CD8-positive, alpha-beta memory T cell (primary cell): Measurements from ENCODE around the gene ASPSCR1. TPM values are rescaled to one million over a fixed set of nuclear protein-coding genes. Genes with fewer than 3 reads are reported as not detected.

Experiments used
- CTCF ChIA-PET: fragments of 350-600 bp; sonication (Branson Sonifier 250); formaldehyde crosslinking; loops from one replicate; lab custom pipeline; 2021; ENCODE audit warnings: antibody characterized with exemption; lab: Charles Lee
- POLR2A ChIA-PET: fragments of 350-600 bp; sonication (Branson Sonifier 250); formaldehyde crosslinking; loops from one replicate; lab custom pipeline; 2021; ENCODE audit warnings: antibody characterized with exemption; lab: Charles Lee
- DNase-seq, 5 donors: peaks; one replicate each; pipeline versions ENCODE4 v3.0.0 to v3.0.0-alpha.2; 2020 to 2022; ENCODE audit warnings: mixed read lengths in 1 of 5
- H3K27ac ChIP-seq: one replicate; pipeline ENCODE4 v1.7.0; 2013; ENCODE audit warnings: low read depth, mild to moderate bottlenecking, low read length, moderate library complexity
- H3K27me3 ChIP-seq: 2 replicates; pipeline ENCODE4 v1.7.0; 2013; ENCODE audit warnings: low read length, mild to moderate bottlenecking; ENCODE audit not compliant: insufficient read depth, poor library complexity, severe bottlenecking
- H3K36me3 ChIP-seq: 2 replicates; pipeline ENCODE4 v1.7.0; 2013; ENCODE audit warnings: mild to moderate bottlenecking, low read length, moderate library complexity; ENCODE audit not compliant: insufficient read depth
- H3K4me1 ChIP-seq: 2 replicates; pipeline ENCODE4 v1.7.0; 2013; ENCODE audit warnings: mild to moderate bottlenecking, low read length, moderate library complexity; ENCODE audit not compliant: insufficient read depth
- H3K4me3 ChIP-seq: 2 replicates; pipeline ENCODE4 v1.7.0; 2013; ENCODE audit warnings: mild to moderate bottlenecking, low read length
- H3K9me3 ChIP-seq: 2 replicates; pipeline ENCODE4 v1.7.0; 2013; ENCODE audit warnings: mild to moderate bottlenecking, low read length
- H3K27ac Mint-ChIP-seq, 8 donors: one replicate each; pipeline ENCODE4 v1.8.0; 2020 to 2021; ENCODE audit warnings: mixed read lengths in 8 of 8, mild to moderate bottlenecking in 6 of 8, inconsistent platforms in 3 of 8, moderate library complexity in 3 of 8
- H3K27me3 Mint-ChIP-seq, 2 donors: one replicate each; pipeline ENCODE4 v1.8.0; 2020 to 2021; ENCODE audit warnings: mixed read lengths in 2 of 2, mild to moderate bottlenecking in 1 of 2, moderate library complexity in 1 of 2
- H3K36me3 Mint-ChIP-seq, 3 donors: one replicate each; pipeline ENCODE4 v1.8.0; 2020 to 2021; ENCODE audit warnings: mixed read lengths in 3 of 3, inconsistent platforms in 1 of 3, mild to moderate bottlenecking in 1 of 3
- H3K4me1 Mint-ChIP-seq, 3 donors: one replicate each; pipeline ENCODE4 v1.8.0; 2020 to 2021; ENCODE audit warnings: mixed read lengths in 3 of 3, inconsistent platforms in 1 of 3, mild to moderate bottlenecking in 1 of 3
- H3K4me3 Mint-ChIP-seq, 7 donors: one replicate each; pipeline ENCODE4 v1.8.0; 2020 to 2021; ENCODE audit warnings: mixed read lengths in 7 of 7, mild to moderate bottlenecking in 6 of 7, moderate library complexity in 4 of 7, inconsistent platforms in 2 of 7
- H3K9me3 Mint-ChIP-seq, 5 donors: one replicate each; pipeline ENCODE4 v1.8.0; 2020 to 2022; ENCODE audit warnings: mixed read lengths in 5 of 5, mild to moderate bottlenecking in 3 of 5, moderate library complexity in 2 of 5, inconsistent platforms in 1 of 5
- polyA plus RNA-seq: library from polyadenylated mRNA; unstranded; fragments of 300-500 nt; fragmentation: Illumina TruSeq; gene quantifications from one replicate; pipeline ENCODE4 v1.2.3, GENCODE V29; 2021
- total RNA-seq, 2 experiments: library from RNA; stranded (reverse); gene quantifications; one replicate each; pipeline ENCODE4 v1.2.3, GENCODE V29; 2021

The ASPSCR1 gene
- total and polyA plus RNA-seq, 3 experiments from 2014 or later, result 29.2 to 35.9 (median 32.0) TPM

- Mint-ChIP-seq H3K9me3 (no peaks in the 10 kb centered on the region), H3K4me1 (peaks cover 0 to 5% (median 0%) of the 10 kb centered on the region in 3 donors), H3K36me3 (no peaks in the 10 kb centered on the region), H3K27me3 (peaks cover 8 to 17% of the 10 kb centered on the region in 2 donors), H3K27ac (peak overlapping the region in 1 of 8 donors; percentile 58), H3K4me3 (peak overlapping the region in 2 of 7 donors; percentile 44 to 60)
- CTCF ChIA-PET, result interaction anchor here (1.7 kb wide), 1 partner anchor 73 kb away, joined by 4 read pairs; no protein-coding TSS in a partner anchor
- H3K4me3 ChIP-seq, result no peak overlapping the region
- H3K9me3 ChIP-seq, result no peaks in the 10 kb centered on the region
- POLR2A ChIA-PET, result no interaction called here
- no peak overlapping the region for H3K27ac ChIP-seq
- H3K36me3 ChIP-seq, result no peaks in the 10 kb centered on the region
- H3K27me3 ChIP-seq, result peaks cover 13% of the 10 kb centered on the region
- DNase-seq, result peak in 1 of 5 donors; percentile 48
- H3K4me1 ChIP-seq, result no peaks in the 10 kb centered on the region
These were observed 20.5 kb upstream of the ASPSCR1 start for GRCh38 chr17:81956607-81957589.

GRCh38 chr17:81957691-81958432 is 19.6 kb upstream of the ASPSCR1 start:
- Mint-ChIP-seq H3K27ac (peak overlapping the region in 1 of 8 donors; percentile 58), H3K27me3 (peaks cover 12 to 22% of the 10 kb centered on the region in 2 donors), H3K36me3 (no peaks in the 10 kb centered on the region), H3K9me3 (no peaks in the 10 kb centered on the region), H3K4me1 (peaks cover 0 to 4% (median 0%) of the 10 kb centered on the region in 3 donors), H3K4me3 (peak overlapping the region in 2 of 7 donors; percentile 36 to 60)
- Histone ChIP-seq H3K4me3 (no peak overlapping the region), H3K27ac (no peak overlapping the region), H3K27me3 (peaks cover 13% of the 10 kb centered on the region), H3K36me3 (no peaks in the 10 kb centered on the region), H3K9me3 (no peaks in the 10 kb centered on the region), H3K4me1 (no peaks in the 10 kb centered on the region)
- ChIA-PET CTCF (interaction anchor here (1.7 kb wide), 1 partner anchor 72 kb away, joined by 4 read pairs; no protein-coding TSS in a partner anchor), POLR2A (no interaction called here)
- no peak for DNase-seq

GRCh38 chr17:81958633-81959342 is 18.6 kb upstream of the ASPSCR1 start:
- H3K9me3 Mint-ChIP-seq, result no peaks in the 10 kb centered on the region
- no peaks in the 10 kb centered on the region for H3K36me3 Mint-ChIP-seq
- H3K36me3 ChIP-seq, result no peaks in the 10 kb centered on the region
- peaks cover 13% of the 10 kb centered on the region for H3K27me3 ChIP-seq
- no peaks in the 10 kb centered on the region for H3K9me3 ChIP-seq
- no peak overlapping the region for H3K4me3 ChIP-seq
- ChIA-PET POLR2A (interaction anchor here (0.6 to 2.4 kb wide), 7 partner anchors 10 to 140 kb away, joined by 3 to 12 read pairs (median 5); partner anchors contain the start of genes CENPX, DCXR and LRRC45), CTCF (interaction anchor here (0.7 to 4.8 kb wide), 32 partner anchors 8 to 247 kb away, joined by 3 to 83 read pairs (median 4); partner anchors contain the start of genes ARHGDIA, CENPX, DCXR and GPS1)
- H3K4me3 Mint-ChIP-seq, result peak overlapping the region; percentile 41 to 59 (median 45)
- peaks cover 4 to 11% (median 5%) of the 10 kb centered on the region in 3 donors for H3K4me1 Mint-ChIP-seq
- no peak overlapping the region for H3K27ac ChIP-seq
- H3K27ac Mint-ChIP-seq, result peak overlapping the region in 1 of 8 donors; percentile 40
- peaks cover 21 to 25% of the 10 kb centered on the region in 2 donors for H3K27me3 Mint-ChIP-seq
- no peak for DNase-seq
- H3K4me1 ChIP-seq, result no peaks in the 10 kb centered on the region

- H3K4me3 ChIP-seq, result no peak overlapping the region
- H3K27me3 ChIP-seq, result peaks cover 13% of the 10 kb centered on the region
- CTCF ChIA-PET, result interaction anchor here (0.7 to 4.8 kb wide), 34 partner anchors 9 to 246 kb away, joined by 3 to 83 read pairs (median 4); partner anchors contain the start of genes ARHGDIA, CENPX, DCXR and GPS1
- DNase-seq, result peak; percentile 80 to 86 (median 82)
- no peaks in the 10 kb centered on the region for H3K4me1 ChIP-seq
- POLR2A ChIA-PET, result interaction anchor here (0.6 to 2.4 kb wide), 7 partner anchors 9 to 139 kb away, joined by 3 to 12 read pairs (median 5); partner anchors contain the start of genes CENPX, DCXR and LRRC45
- Mint-ChIP-seq H3K36me3 (no peaks in the 10 kb centered on the region), H3K4me1 (peaks cover 6 to 18% (median 7%) of the 10 kb centered on the region in 3 donors), H3K27ac (no peak overlapping the region), H3K4me3 (peak overlapping the region in 1 of 7 donors; percentile 43), H3K27me3 (peaks cover 23 to 29% of the 10 kb centered on the region in 2 donors), H3K9me3 (no peaks in the 10 kb centered on the region)
- no peaks in the 10 kb centered on the region for H3K36me3 ChIP-seq
- peak overlapping the region; percentile 16 for H3K27ac ChIP-seq
- H3K9me3 ChIP-seq, result no peaks in the 10 kb centered on the region
These were observed 17.9 kb upstream of the ASPSCR1 start for GRCh38 chr17:81959362-81960129.

- Mint-ChIP-seq H3K36me3 (no peaks in the 10 kb centered on the region), H3K27ac (no peak overlapping the region), H3K9me3 (no peaks in the 10 kb centered on the region), H3K4me1 (peaks cover 6 to 21% (median 7%) of the 10 kb centered on the region in 3 donors), H3K4me3 (peak overlapping the region in 1 of 7 donors; percentile 34), H3K27me3 (peaks cover 23 to 33% of the 10 kb centered on the region in 2 donors)
- H3K27ac ChIP-seq, result peak overlapping the region; percentile 16
- H3K4me1 ChIP-seq, result no peaks in the 10 kb centered on the region
- H3K27me3 ChIP-seq, result peaks cover 13% of the 10 kb centered on the region
- ChIA-PET CTCF (interaction anchor here (0.9 to 4.8 kb wide), 20 partner anchors 8 to 225 kb away, joined by 3 to 83 read pairs (median 5); partner anchors contain the start of genes CENPX, DCXR and LRRC45), POLR2A (interaction anchor here (1.1 to 2.4 kb wide), 5 partner anchors 8 to 138 kb away, joined by 3 to 12 read pairs (median 5); partner anchors contain the start of genes CENPX, DCXR and LRRC45)
- no peaks in the 10 kb centered on the region for H3K9me3 ChIP-seq
- no peak for DNase-seq
- no peak overlapping the region for H3K4me3 ChIP-seq
- H3K36me3 ChIP-seq, result no peaks in the 10 kb centered on the region
These were observed 17.1 kb upstream of the ASPSCR1 start for GRCh38 chr17:81960130-81960958.

- Histone ChIP-seq H3K4me1 (no peaks in the 10 kb centered on the region), H3K27me3 (peaks cover 13% of the 10 kb centered on the region), H3K27ac (peak within 1 kb of the TSS; percentile 16), H3K36me3 (no peaks in the 10 kb centered on the region), H3K9me3 (no peaks in the 10 kb centered on the region), H3K4me3 (no peak within 1 kb of the TSS)
- ChIA-PET POLR2A (interaction anchor here (1.8 to 2.4 kb wide), 2 partner anchors 7 to 60 kb away, joined by 4 to 12 read pairs; no protein-coding TSS in a partner anchor), CTCF (interaction anchor here (0.9 to 4.8 kb wide), 5 partner anchors 13 to 61 kb away, joined by 3 to 83 read pairs (median 6); partner anchors contain the start of genes CENPX and LRRC45)
- H3K27ac Mint-ChIP-seq, result peak within 1 kb of the TSS in 1 of 8 donors; percentile 70
- H3K4me1 Mint-ChIP-seq, result peaks cover 6 to 21% (median 7%) of the 10 kb centered on the region in 3 donors
- H3K36me3 Mint-ChIP-seq, result no peaks in the 10 kb centered on the region
- H3K27me3 Mint-ChIP-seq, result peaks cover 23 to 33% of the 10 kb centered on the region in 2 donors
- no peaks in the 10 kb centered on the region for H3K9me3 Mint-ChIP-seq
- no peak for DNase-seq
- peak within 1 kb of the TSS in 1 of 7 donors; percentile 34 for H3K4me3 Mint-ChIP-seq
These were observed 16.3 kb upstream of the ASPSCR1 start, which contains the start of gene NOTUM for GRCh38 chr17:81961087-81961511. TSS of gene NOTUM (minus strand) at chr17:81961187. CDS start at chr17:81960909, 278 bp downstream.
